HG02852 (cell line): ENCODE results near the gene IMMP2L.
"Not testable (repeated sequence)": the region's sequence is repeated elsewhere in the genome, so short reads cannot be mapped to it uniquely, and the experiment has no call there.

Experiments used
- ATAC-seq: cut with Tn5 transposase; IDR thresholded peaks from one replicate; pipeline ENCODE4 v1.9.1; 2021; ENCODE audit warnings: mild to moderate bottlenecking, moderate library complexity; ENCODE audit not compliant: unreplicated experiment

IMMP2L gene

GRCh38 chr7:111510584-111511378 lies 51.5 kb downstream of the IMMP2L start:
- ATAC-seq, result no peak

- ATAC-seq, result no peak
Observed at GRCh38 chr7:111510062-111510461, 52.2 kb downstream of the IMMP2L start.

DNA sequence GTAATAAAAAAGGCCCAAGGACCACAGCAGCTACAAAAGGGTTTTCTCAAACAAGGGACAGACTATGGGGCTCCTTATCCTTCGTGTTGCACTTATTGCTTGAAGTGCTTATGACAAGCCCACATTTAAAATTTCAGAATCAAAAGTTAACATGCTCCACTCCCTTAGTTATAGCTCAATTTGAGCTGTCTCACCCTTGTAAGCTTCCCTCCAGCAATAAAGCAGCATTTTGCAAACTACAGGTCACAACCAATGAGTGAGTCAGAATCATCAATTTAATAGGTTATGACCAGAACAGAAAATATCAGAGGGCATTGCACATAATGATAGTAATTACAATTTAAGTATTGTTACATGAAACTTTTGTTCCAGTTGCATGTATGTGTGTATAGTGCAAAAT lies 53.0 kb downstream of the IMMP2L start:
- ATAC-seq, result no peak

- peak; percentile 55 for ATAC-seq
Observed at GRCh38 chr7:111508387-111508786, 53.9 kb downstream of the IMMP2L start.

- ATAC-seq, result not testable (repeated sequence)
Observed at GRCh38 chr7:111505422-111505821, 56.9 kb downstream of the IMMP2L start.

GRCh38 chr7:111501799-111502198 lies 60.5 kb downstream of the IMMP2L start:
- ATAC-seq, result not testable (repeated sequence)

GRCh38 chr7:111499027-111499426 lies 63.3 kb downstream of the IMMP2L start:
- no peak for ATAC-seq

DNA sequence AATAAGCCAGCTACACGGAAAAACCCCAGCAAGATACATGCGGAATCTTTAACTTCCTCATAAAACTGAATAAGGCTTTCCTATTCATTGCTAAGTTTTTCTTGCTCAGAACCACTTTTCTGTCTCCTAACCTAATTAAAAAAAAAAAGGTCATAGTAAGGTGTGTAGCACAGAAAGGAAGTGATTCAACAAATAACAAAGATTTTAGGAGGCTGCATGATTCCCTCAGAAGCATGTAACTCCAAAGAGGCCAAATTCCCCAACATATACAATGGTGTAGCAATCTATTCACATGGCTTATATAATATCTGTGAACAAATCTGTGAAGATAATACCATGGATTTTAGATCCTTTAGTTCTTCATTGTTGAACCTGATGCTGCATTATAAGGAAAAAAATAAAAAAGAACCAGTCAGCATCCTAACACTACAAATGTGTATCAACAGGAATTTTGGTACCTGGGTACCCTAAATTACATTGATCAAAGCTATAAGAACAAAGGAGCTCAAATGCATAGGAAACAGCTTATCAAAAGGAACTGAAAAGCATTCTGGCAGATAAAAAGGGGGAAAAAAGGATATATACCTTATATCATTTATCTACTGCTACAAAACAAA lies 63.8 kb downstream of the IMMP2L start:
- no peak for ATAC-seq

- ATAC-seq, result no peak
Observed at GRCh38 chr7:111495173-111495810, 67.0 kb downstream of the IMMP2L start.

- no peak for ATAC-seq
Observed at GRCh38 chr7:111492234-111492633, 70.1 kb downstream of the IMMP2L start.

GRCh38 chr7:111486472-111487142 lies 75.7 kb downstream of the IMMP2L start:
- ATAC-seq, result peak; percentile 59

GRCh38 chr7:111485701-111486380 lies 76.5 kb downstream of the IMMP2L start:
- no peak for ATAC-seq

GRCh38 chr7:111483078-111483477 lies 79.2 kb downstream of the IMMP2L start:
- ATAC-seq, result no peak

DNA sequence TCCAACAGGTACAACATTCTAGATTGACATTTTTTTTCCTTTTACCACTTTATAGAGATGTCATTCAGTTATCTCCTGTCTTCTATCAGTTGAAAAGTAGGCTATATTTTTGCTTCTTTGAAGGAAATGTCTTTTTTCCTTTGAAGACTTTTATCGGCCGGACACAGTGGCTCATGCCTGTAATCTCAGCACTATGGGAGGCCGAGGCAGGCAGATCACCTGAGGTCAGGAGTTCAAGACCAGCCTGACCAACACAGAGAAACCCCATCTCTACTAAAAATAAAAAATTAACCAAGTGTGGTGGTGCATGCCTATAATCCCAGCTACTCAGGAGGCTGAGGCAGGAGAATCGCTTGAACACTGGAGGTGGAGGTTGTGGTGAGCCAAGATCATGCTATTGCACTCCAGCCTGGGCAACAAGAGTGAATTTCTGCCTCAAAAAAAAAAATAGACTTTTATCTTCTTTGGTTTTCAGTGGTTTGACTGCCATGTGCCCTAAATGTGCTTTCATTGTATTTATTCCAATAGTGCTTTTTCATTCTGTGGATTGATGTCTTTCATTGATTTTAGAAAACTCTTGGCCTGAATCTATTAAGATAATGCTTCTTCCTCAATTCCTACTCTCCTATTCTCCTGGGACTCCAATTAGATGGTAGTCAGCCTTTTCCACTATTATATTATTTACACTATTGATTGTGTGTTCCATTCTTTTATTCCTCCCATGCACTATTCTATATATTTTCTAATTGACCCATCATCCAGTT lies 84.6 kb downstream of the IMMP2L start:
- no peak for ATAC-seq

- ATAC-seq, result no peak
Observed at GRCh38 chr7:111476586-111477293, 85.6 kb downstream of the IMMP2L start.

- ATAC-seq, result no peak
Observed at GRCh38 chr7:111475959-111476358, 86.3 kb downstream of the IMMP2L start.

GRCh38 chr7:111475419-111475748 lies 86.9 kb downstream of the IMMP2L start:
- no peak for ATAC-seq

- no peak for ATAC-seq
Observed at GRCh38 chr7:111474723-111475418, 87.4 kb downstream of the IMMP2L start.
